ENCODE measurements around the gene LCE1F.

The LCE1F gene

GRCh38 chr1:152823294-152823693, 48.4 kb downstream of the LCE1F start:
- Histone ChIP-seq H3K4me1 (ENCODE audit: control insufficient read depth in 2 of 2, insufficient read depth in 1 of 2, low read depth in 1 of 2, low read length in 2 of 2) (no peaks in the 10 kb centered on the region), H3K9me3 (replicated peaks in 1 of 2; ENCODE audit: control insufficient read depth in 2 of 2, insufficient read depth in 1 of 2, low read depth in 1 of 2, low read length in 2 of 2) (peaks cover 0 to 12% of the 10 kb centered on the region in 2 donors), H3K4ac (ENCODE audit: low read length) (no peak overlapping the region), H4K8ac (ENCODE audit: low read depth, low read length) (no peak overlapping the region), H3K4me3 (ENCODE audit: low read length in 2 of 2) (no peak overlapping the region), H3K14ac (ENCODE audit: low read length) (no peak overlapping the region), H2BK120ac (ENCODE audit: low read depth, low read length) (no peak overlapping the region), H2AK5ac (ENCODE audit: low read depth, low read length) (no peak overlapping the region), H4K91ac (ENCODE audit: low read depth, low read length, poor library complexity) (no peak overlapping the region), H3K18ac (ENCODE audit: low read length) (no peak overlapping the region), H3K27ac (replicated peaks; ENCODE audit: low read length) (no peak overlapping the region), H3K4me2 (ENCODE audit: insufficient read depth, low read length, poor library complexity, severe bottlenecking) (no peak overlapping the region), H2BK15ac (ENCODE audit: low read length) (no peak overlapping the region), H2AFZ (ENCODE audit: low read length) (no peak overlapping the region), H3K23ac (ENCODE audit: low read depth, low read length, poor library complexity) (no peak overlapping the region), H3K36me3 (replicated peaks in 1 of 2; ENCODE audit: control insufficient read depth in 2 of 2, insufficient read depth in 2 of 2, low read length in 2 of 2) (no peaks in the 10 kb centered on the region), H2BK5ac (ENCODE audit: low read length) (no peak overlapping the region), H3K27me3 (ENCODE audit: control insufficient read depth in 3 of 3, insufficient read depth in 3 of 3, low read depth in 1 of 3, low read length in 3 of 3) (no peaks in the 10 kb centered on the region), H2BK12ac (ENCODE audit: low read length) (no peak overlapping the region), H3K9ac (ENCODE audit: low read depth, low read length, poor library complexity) (no peak overlapping the region), H3K79me1 (ENCODE audit: low read depth, low read length) (no peaks in the 10 kb centered on the region)
- no peak for DNase-seq (ENCODE audit: low spot score)
- WGBS, 2 donors (ENCODE audit: extremely low coverage in 2 of 2, insufficient read length in 2 of 2, insufficient replicate concordance in 1 of 2), result no CpG with 5 or more reads among the region's 5 CpGs

DNA sequence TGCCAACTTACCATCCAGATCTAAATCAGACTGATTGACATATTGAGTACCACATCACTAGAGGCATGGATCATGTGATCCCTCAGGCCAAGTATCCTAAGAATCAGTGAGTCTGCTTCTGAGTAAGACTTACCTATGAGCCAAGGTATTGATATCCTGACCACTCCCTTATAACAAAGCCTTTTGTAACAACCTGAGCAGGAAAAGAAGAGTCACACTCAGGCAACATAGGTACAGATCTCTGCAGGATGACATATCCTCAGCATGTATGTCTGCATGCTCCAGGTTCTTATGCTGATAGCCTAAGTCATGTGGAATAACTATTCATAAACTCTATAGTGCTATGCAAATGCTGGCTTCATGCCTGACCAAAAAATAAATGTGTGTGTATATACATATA, 50.0 kb downstream of the LCE1F start:
- DNase-seq (ENCODE audit: low spot score), result no peak
- Histone ChIP-seq H3K18ac (ENCODE audit: low read length) (no peak overlapping the region), H2AFZ (ENCODE audit: low read length) (no peak overlapping the region), H4K8ac (ENCODE audit: low read depth, low read length) (no peak overlapping the region), H3K27ac (replicated peaks; ENCODE audit: low read length) (no peak overlapping the region), H2BK12ac (ENCODE audit: low read length) (no peak overlapping the region), H3K27me3 (ENCODE audit: control insufficient read depth in 3 of 3, insufficient read depth in 3 of 3, low read depth in 1 of 3, low read length in 3 of 3) (no peaks in the 10 kb centered on the region), H2BK15ac (ENCODE audit: low read length) (no peak overlapping the region), H3K14ac (ENCODE audit: low read length) (no peak overlapping the region), H3K36me3 (replicated peaks in 1 of 2; ENCODE audit: control insufficient read depth in 2 of 2, insufficient read depth in 2 of 2, low read length in 2 of 2) (no peaks in the 10 kb centered on the region), H3K4me1 (ENCODE audit: control insufficient read depth in 2 of 2, insufficient read depth in 1 of 2, low read depth in 1 of 2, low read length in 2 of 2) (no peaks in the 10 kb centered on the region), H3K79me1 (ENCODE audit: low read depth, low read length) (no peaks in the 10 kb centered on the region), H3K9me3 (replicated peaks in 1 of 2; ENCODE audit: control insufficient read depth in 2 of 2, insufficient read depth in 1 of 2, low read depth in 1 of 2, low read length in 2 of 2) (peaks cover 0 to 8% of the 10 kb centered on the region in 2 donors), H2BK120ac (ENCODE audit: low read depth, low read length) (no peak overlapping the region), H3K4me3 (ENCODE audit: low read length in 2 of 2) (no peak overlapping the region), H3K23ac (ENCODE audit: low read depth, low read length, poor library complexity) (no peak overlapping the region), H2AK5ac (ENCODE audit: low read depth, low read length) (no peak overlapping the region), H3K9ac (ENCODE audit: low read depth, low read length, poor library complexity) (no peak overlapping the region), H4K91ac (ENCODE audit: low read depth, low read length, poor library complexity) (no peak overlapping the region), H3K4ac (ENCODE audit: low read length) (no peak overlapping the region), H3K4me2 (ENCODE audit: insufficient read depth, low read length, poor library complexity, severe bottlenecking) (no peak overlapping the region), H2BK5ac (ENCODE audit: low read length) (no peak overlapping the region)

Measured in neuronal stem cell (in vitro differentiated cells).